H1 (cell line): ENCODE results near the gene CACNA1G. TPM values are rescaled to one million over a fixed set of nuclear protein-coding genes. Genes with fewer than 3 reads are reported as not detected.

Experiments used
- CTCF ChIA-PET: fragments of 300-600 bp; sonication (Branson Sonifier 250); formaldehyde crosslinking; loops from one replicate; lab custom pipeline; 2021; ENCODE audit not compliant: partially characterized antibody; lab: Charles Lee
- POLR2A ChIA-PET: fragments of 300-600 bp; sonication (Branson Sonifier 250); formaldehyde crosslinking; loops from one replicate; lab custom pipeline; 2021; ENCODE audit warnings: inconsistent platforms; ENCODE audit not compliant: partially characterized antibody; lab: Charles Lee
- DNase-seq, 2 experiments: peaks; one replicate each; pipeline versions ENCODE4 v3.0.0 to v3.0.0-alpha.2; 2010 to 2022; ENCODE audit warnings: low spot score in 2 of 2, low read depth in 1 of 2, mixed read lengths in 1 of 2
- FAIRE-seq: peaks from 2 replicates; lab custom pipeline; 2011; peaks lifted over from hg19 to GRCh38; lab: Jason Lieb, UNC
- H2AFZ ChIP-seq: 2 replicates; pipeline ENCODE4 v1.8.1; 2012; ENCODE audit warnings: low read length, inconsistent platforms
- H2AK5ac ChIP-seq: 2 replicates; pipeline ENCODE4 v1.6.1; 2013; ENCODE audit warnings: low read depth, low read length
- H2BK120ac ChIP-seq: replicated peaks from 2 replicates; pipeline ENCODE3; 2013; ENCODE audit warnings: low read depth, low read length, inconsistent platforms
- H2BK12ac ChIP-seq: 2 replicates; pipeline ENCODE4 v1.6.1; 2013; ENCODE audit warnings: low read depth, low read length
- H2BK15ac ChIP-seq: 2 replicates; pipeline ENCODE4 v1.6.1; 2013; ENCODE audit warnings: low read length
- H2BK20ac ChIP-seq: 2 replicates; pipeline ENCODE4 v1.6.1; 2013; ENCODE audit warnings: low read length
- H2BK5ac ChIP-seq: 2 replicates; pipeline ENCODE4 v1.6.1; 2013; ENCODE audit warnings: low read depth, low read length
- H3K14ac ChIP-seq: 2 replicates; pipeline ENCODE4 v1.6.1; 2013; ENCODE audit warnings: inconsistent platforms; ENCODE audit not compliant: insufficient read length
- H3K18ac ChIP-seq: 2 replicates; pipeline ENCODE4 v1.6.1; 2013; ENCODE audit warnings: low read length; ENCODE audit errors: extremely low read depth
- H3K23ac ChIP-seq: 2 replicates; pipeline ENCODE4 v1.6.1; 2013; ENCODE audit warnings: inconsistent platforms; ENCODE audit not compliant: insufficient read length
- H3K23me2 ChIP-seq: 2 replicates; pipeline ENCODE4 v1.6.1; 2013; ENCODE audit warnings: low read depth, low read length
- H3K27ac ChIP-seq: 2 replicates; pipeline ENCODE4 v1.6.1; 2011; ENCODE audit warnings: low read depth, low read length, inconsistent platforms
- H3K27me3 ChIP-seq, 4 experiments: replicated peaks in 1 of 4; 1 replicate in 1 of 4; 2 replicates in 3 of 4; pipeline versions ENCODE4 v1.6.1 to v1.8.1; 2011 to 2013; ENCODE audit warnings: low read length in 3 of 4, mild to moderate bottlenecking in 3 of 4, inconsistent platforms in 2 of 4, mixed read lengths in 2 of 4, moderate library complexity in 1 of 4; ENCODE audit not compliant: control insufficient read depth in 3 of 4, insufficient read depth in 3 of 4; ENCODE audit errors: extremely low read depth in 1 of 4
- H3K36me3 ChIP-seq, 4 experiments: 2 replicates each; pipeline versions ENCODE4 v1.6.1 to v1.8.1; 2011 to 2013; ENCODE audit warnings: mild to moderate bottlenecking in 4 of 4, low read length in 3 of 4, moderate library complexity in 2 of 4, control low read depth in 1 of 4, inconsistent platforms in 1 of 4; ENCODE audit not compliant: insufficient read depth in 4 of 4, control insufficient read depth in 2 of 4
- H3K4ac ChIP-seq: replicated peaks from 2 replicates; pipeline ENCODE3; 2013; ENCODE audit warnings: low read length, low read depth, mixed read lengths, inconsistent platforms; ENCODE audit not compliant: insufficient read length
- H3K4me1 ChIP-seq, 4 experiments: replicated peaks in 1 of 4; 1 replicate in 1 of 4; 2 replicates in 3 of 4; pipeline versions ENCODE4 v1.6.1 to v1.8.1; 2011 to 2013; ENCODE audit warnings: low read length in 3 of 4, inconsistent platforms in 2 of 4, mixed read lengths in 1 of 4; ENCODE audit not compliant: insufficient read depth in 4 of 4, control insufficient read depth in 3 of 4
- H3K4me2 ChIP-seq, 2 experiments: 2 replicates each; pipeline versions ENCODE4 v1.6.1 to v1.8.1; 2011 to 2013; ENCODE audit warnings: low read depth in 2 of 2, low read length in 2 of 2, control low read depth in 1 of 2, inconsistent platforms in 1 of 2, mild to moderate bottlenecking in 1 of 2; ENCODE audit not compliant: insufficient read depth in 1 of 2
- H3K4me3 ChIP-seq, 4 experiments: fragments of 200-600, 300-600 bp in 1 of 4; sonication (generic), shearing (Covaris generic), sonication (Bioruptor Twin) in 1 of 4; 2 replicates each; pipeline versions ENCODE4 v1.5.1 to v1.8.1; 2011 to 2016; ENCODE audit warnings: low read length in 4 of 4, low read depth in 3 of 4, control low read depth in 2 of 4, inconsistent platforms in 2 of 4, mild to moderate bottlenecking in 2 of 4, mixed read lengths in 1 of 4, moderate library complexity in 1 of 4; ENCODE audit not compliant: insufficient read depth in 2 of 4; ENCODE audit errors: extremely low read depth in 1 of 4
- H3K56ac ChIP-seq: replicated peaks from 2 replicates; pipeline ENCODE3; 2013; ENCODE audit warnings: low read depth, mild to moderate bottlenecking, mixed read lengths, low read length, inconsistent platforms; ENCODE audit not compliant: insufficient read length
- H3K79me1 ChIP-seq: 2 replicates; pipeline ENCODE4 v1.6.1; 2013; ENCODE audit warnings: low read depth, low read length, control low read depth
- H3K79me2 ChIP-seq, 2 experiments: 2 replicates each; pipeline versions ENCODE4 v1.6.1 to v1.8.1; 2012 to 2013; ENCODE audit warnings: low read length in 2 of 2, mild to moderate bottlenecking in 2 of 2, inconsistent platforms in 1 of 2; ENCODE audit not compliant: insufficient read depth in 2 of 2, control insufficient read depth in 1 of 2
- H3K9ac ChIP-seq, 4 experiments: replicated peaks in 1 of 4; 1 replicate in 1 of 4; 2 replicates in 3 of 4; pipeline versions ENCODE4 v1.6.1 to v1.8.1; 2011 to 2013; ENCODE audit warnings: low read depth in 3 of 4, low read length in 3 of 4, control low read depth in 2 of 4, mild to moderate bottlenecking in 2 of 4, moderate library complexity in 2 of 4, inconsistent platforms in 1 of 4; ENCODE audit errors: extremely low read depth in 1 of 4
- H3K9me3 ChIP-seq, 2 experiments: 2 replicates each; pipeline versions ENCODE4 v1.6.1 to v1.8.1; 2012 to 2013; ENCODE audit warnings: mild to moderate bottlenecking in 2 of 2, moderate library complexity in 2 of 2, control low read depth in 1 of 2, inconsistent platforms in 1 of 2, low read depth in 1 of 2, low read length in 1 of 2, mixed read lengths in 1 of 2; ENCODE audit not compliant: insufficient read depth in 2 of 2
- H4K20me1 ChIP-seq, 2 experiments: replicated peaks in 1 of 2; 2 replicates each; pipeline versions ENCODE3 to v1.8.1; 2011 to 2013; ENCODE audit warnings: inconsistent platforms in 2 of 2, low read length in 2 of 2, mild to moderate bottlenecking in 1 of 2; ENCODE audit not compliant: insufficient read depth in 2 of 2, control insufficient read depth in 1 of 2
- H4K5ac ChIP-seq: 2 replicates; pipeline ENCODE4 v1.6.1; 2013; ENCODE audit warnings: low read length, low read depth, mixed read lengths, inconsistent platforms; ENCODE audit not compliant: insufficient read length
- H4K8ac ChIP-seq: 2 replicates; pipeline ENCODE4 v1.8.0; 2013; ENCODE audit warnings: mild to moderate bottlenecking, moderate library complexity, low read length, inconsistent platforms; ENCODE audit not compliant: insufficient read depth; ENCODE audit errors: extremely low read depth
- H4K91ac ChIP-seq: replicated peaks from 2 replicates; pipeline ENCODE3; 2013; ENCODE audit warnings: low read length, mixed read lengths, inconsistent platforms; ENCODE audit not compliant: insufficient read length
- BCL11A ChIP-seq, 2 experiments: IDR thresholded peaks; one replicate each; pipeline ENCODE4 v1.6.1; 2011; ENCODE audit warnings: low read depth in 2 of 2, low read length in 2 of 2, mild to moderate bottlenecking in 2 of 2
- CHD1 ChIP-seq: IDR thresholded peaks from 2 replicates; pipeline ENCODE4 v1.6.1; 2012; ENCODE audit warnings: low read depth, low read length, improper control_type of control experiment
- CREB1 ChIP-seq: IDR thresholded peaks from 2 replicates; pipeline ENCODE4 v1.6.1; 2012; ENCODE audit warnings: inconsistent platforms
- EP300 ChIP-seq, 2 experiments: IDR thresholded peaks; 1 replicate in 1 of 2; 2 replicates in 1 of 2; pipeline ENCODE4 v1.6.1; 2011 to 2012; ENCODE audit warnings: low read depth in 2 of 2, low read length in 2 of 2, mild to moderate bottlenecking in 2 of 2, borderline replicate concordance in 1 of 2, inconsistent platforms in 1 of 2, moderate library complexity in 1 of 2
- FOSL1 ChIP-seq: IDR thresholded peaks from 2 replicates; pipeline ENCODE4 v1.6.1; 2011; ENCODE audit warnings: mild to moderate bottlenecking, low read depth, low read length, moderate library complexity; ENCODE audit not compliant: insufficient read depth
- JUND ChIP-seq: IDR thresholded peaks from 2 replicates; pipeline ENCODE4 v1.6.1; 2011; ENCODE audit warnings: mild to moderate bottlenecking, improper control_type of control experiment, low read length
- NRF1 ChIP-seq: IDR thresholded peaks from 2 replicates; pipeline ENCODE4 v1.6.1; 2011; ENCODE audit warnings: mild to moderate bottlenecking, low read depth, low read length, improper control_type of control experiment
- RFX5 ChIP-seq: IDR thresholded peaks from 2 replicates; pipeline ENCODE4 v1.6.1; 2011; ENCODE audit warnings: low read depth, low read length, improper control_type of control experiment, borderline replicate concordance
- SP2 ChIP-seq: IDR thresholded peaks from 2 replicates; pipeline ENCODE4 v1.6.1; 2012; ENCODE audit warnings: mild to moderate bottlenecking, low read length, inconsistent platforms
- TAF7 ChIP-seq: optimal IDR thresholded peaks from 2 replicates; pipeline ENCODE3; 2011; ENCODE audit warnings: low read depth, mild to moderate bottlenecking, inconsistent platforms, low read length, moderate library complexity, borderline replicate concordance
- TCF12 ChIP-seq: IDR thresholded peaks from 2 replicates; pipeline ENCODE4 v1.6.1; 2011; ENCODE audit warnings: low read depth, mild to moderate bottlenecking, low read length
- YY1 ChIP-seq: IDR thresholded peaks from 2 replicates; pipeline ENCODE4 v1.6.1; 2011; ENCODE audit warnings: low read depth, mild to moderate bottlenecking, low read length
- WGBS, 2 experiments: shearing (Covaris generic) in 1 of 2; methylation state at CpG; one replicate each; pipeline versions ENCODE4 v1.1.6 to v1.1.7; 2013 to 2015; ENCODE audit warnings: low lambda C conversion rate in 2 of 2, mixed read lengths in 2 of 2, inconsistent platforms in 1 of 2, low coverage in 1 of 2, missing lambda C conversion rate in 1 of 2; ENCODE audit not compliant: insufficient replicate concordance in 2 of 2, insufficient coverage in 1 of 2, insufficient read length in 1 of 2; ENCODE audit errors: extremely low coverage in 1 of 2, missing lambda C conversion rate in 1 of 2; 5-methylcytosine and 5-hydroxymethylcytosine counted together
- polyA plus RNA-seq, 7 experiments: library from polyadenylated mRNA; depleted of rRNA in 3 of 7; stranded (reverse) in 5 of 7; unstranded in 2 of 7; fragments of >200 nt in 5 of 7; fragments of 200-250 nt in 2 of 7; gene quantifications; 1 replicate in 5 of 7; 2 replicates in 1 of 7; 4 replicates in 1 of 7; pipeline versions ENCODE4 v1.2.1 to v1.2.3, GENCODE V29; 2011 to 2013; ENCODE audit warnings: missing spikeins in 2 of 7, mixed read lengths in 2 of 7
- total RNA-seq: library from RNA; stranded (reverse); fragmentation: NEBNext Ultra II Directional; extraction: Animal tissue kit (Norgen Biotek cat#: 25700); gene quantifications from 2 replicates; pipeline ENCODE4 v1.2.1, GENCODE V29; 2021

CACNA1G gene
- total and polyA plus RNA-seq, 2 of the 8 experiments (the other 6 are each of a cell fraction or from before 2014, with no cell fraction given), result 2.9 to 4.9 TPM

- Histone ChIP-seq H3K79me2 (no peaks in the 10 kb centered on the region), H2BK12ac (no peak overlapping the region; the same call in 1 of the 2 replicates), H3K36me3 (no peaks in the 10 kb centered on the region), H3K56ac (no peak overlapping the region), H4K91ac (no peak overlapping the region), H3K9ac (peak overlapping the region in 1 of 4 experiments; percentile 68; a peak in 1 of 7 replicates), H4K5ac (no peak overlapping the region), H3K23ac (no peak overlapping the region), H2AFZ (peak overlapping the region; percentile 62; the same call in 1 of the 2 replicates), H2BK15ac (no peak overlapping the region), H3K79me1 (no peaks in the 10 kb centered on the region), H3K4me3 (peak overlapping the region; percentile 42 to 71 (median 50)), H4K20me1 (no peaks in the 10 kb centered on the region), H2AK5ac (no peak overlapping the region), H3K23me2 (peaks cover 4% of the 10 kb centered on the region; the same call in 1 of the 2 replicates), H3K4me1 (peaks cover 0 to 4% (median under 1%) of the 10 kb centered on the region in 4 experiments; a peak in 3 of 7 replicates), H3K14ac (no peak overlapping the region), H3K4ac (no peak overlapping the region), H3K27me3 (peaks cover 25 to 44% (median 39%) of the 10 kb centered on the region in 4 experiments), H2BK20ac (no peak overlapping the region; the same call in 1 of the 2 replicates), H3K9me3 (no peaks in the 10 kb centered on the region), H3K18ac (peak overlapping the region; percentile 48; the same call in 1 of the 2 replicates), H3K27ac (no peak overlapping the region), H3K4me2 (peak overlapping the region; percentile 81 to 82), H2BK5ac (no peak overlapping the region), H4K8ac (peak overlapping the region; percentile 63; the same call in 1 of the 2 replicates), H2BK120ac (no peak overlapping the region)
- CTCF ChIA-PET, result interaction anchor here (1.1 to 14.5 kb wide), 6 partner anchors 10 to 84 kb away, joined by 4 to 300 read pairs (median 18); no protein-coding TSS in a partner anchor
- FAIRE-seq (no peak), DNase-seq (no peak)
- POLR2A ChIA-PET, result no interaction called here
- 8% methylated on average over 22 of the region's 52 CpGs; no CpG with 5 or more reads in 1 of the 2 experiments for WGBS, 2 experiments
- no peak for TF ChIP-seq EP300 (IDR thresholded peaks at IDR 0.05; ENCODE audit: borderline replicate concordance in 1 of 2, low read depth in 2 of 2, low read length in 2 of 2)
- no peak for TF ChIP-seq FOSL1
- TF ChIP-seq JUND, result no peak
- TF ChIP-seq RFX5, result no peak
- no peak for TF ChIP-seq TAF7
- TF ChIP-seq CHD1, result no peak
- TF ChIP-seq TCF12, result no peak
- no peak for TF ChIP-seq CREB1
- TF ChIP-seq YY1, result 0 out of 2 replicates have a peak, but pooled peaks have one; percentile 23
- no peak for TF ChIP-seq SP2
- TF ChIP-seq NRF1, result no peak
- TF ChIP-seq BCL11A (IDR thresholded peaks at IDR 0.05; ENCODE audit: low read depth in 2 of 2, low read length in 2 of 2), result no peak
Measured at GRCh38 chr17:50634915-50635731, 74.6 kb downstream of the CACNA1G start.
